Ovary (tissue), 9 donors: ENCODE measurements around the gene PRDM15. TPM values are rescaled to one million over a fixed set of nuclear protein-coding genes. Genes with fewer than 3 reads are reported as not detected.
A peak's percentile ranks its signal among the peaks of the same experiment; 100 is the strongest.

Experiments
- DNase-seq, 5 donors: peaks; one replicate each; pipeline ENCODE4 v3.0.0-alpha.2; 2019 to 2020
- H3K27ac ChIP-seq, 2 donors: fragments of 200-600 bp; one replicate each; pipeline versions ENCODE4 v1.5.1 to v1.8.0; 2019 to 2022
- H3K27me3 ChIP-seq: fragments of 200-600 bp; one replicate; pipeline ENCODE4 v1.8.0; 2022
- H3K36me3 ChIP-seq: fragments of 200-600 bp; sonication (generic); one replicate; pipeline ENCODE4 v1.5.1; 2019
- H3K4me1 ChIP-seq: one replicate; pipeline ENCODE4 v1.8.1; 2013; ENCODE audit warnings: mild to moderate bottlenecking, moderate library complexity; ENCODE audit not compliant: insufficient read depth
- H3K4me3 ChIP-seq: fragments of 200-600 bp; sonication (generic); one replicate; pipeline ENCODE4 v1.5.1; 2017
- H3K9me3 ChIP-seq, 2 donors: fragments of 200-600 bp in 1 of 2; sonication (generic) in 1 of 2; one replicate each; pipeline versions ENCODE4 v1.5.1 to v1.8.1; 2013 to 2019; ENCODE audit warnings: mild to moderate bottlenecking in 1 of 2, moderate library complexity in 1 of 2
- CTCF ChIP-seq, 3 donors: fragments of 450-650 bp in 2 of 3; fragments of 200-600 bp in 1 of 3; IDR thresholded peaks; one replicate each; pipeline versions ENCODE4 v1.5.1 to v1.8.0; 2016 to 2022; ENCODE audit warnings: antibody characterized with exemption in 3 of 3, mild to moderate bottlenecking in 1 of 3
- EP300 ChIP-seq: sonication (generic); formaldehyde crosslinking; IDR thresholded peaks from one replicate; pipeline ENCODE4 v1.6.1; 2017; ENCODE audit warnings: antibody characterized with exemption
- POLR2A ChIP-seq: fragments of 450-650 bp; IDR thresholded peaks from one replicate; pipeline ENCODE4 v1.6.1; 2017; ENCODE audit warnings: antibody characterized with exemption, mild to moderate bottlenecking, moderate library complexity
- WGBS, 3 donors: extraction: QIAGEN DNeasy Blood & Tissue Kit in 1 of 3; methylation state at CpG; one replicate each; pipeline versions ENCODE4 v1.1.5 to v1.1.7; 2013 to 2017; 5-methylcytosine and 5-hydroxymethylcytosine counted together
- intact Hi-C, 4 donors: fragments of 100-400 bp; cut with DNase I; formaldehyde crosslinking; loops; one replicate each; pipeline versions ENCODE4 v1.11.0 to v1.15.1; 2022 to 2023
- polyA plus RNA-seq, 2 donors: library from polyadenylated mRNA; stranded (reverse); fragments of 200-250 nt in 1 of 2; fragments of 350-450 nt in 1 of 2; fragmentation: Illumina TruSeq in 1 of 2; extraction: RNeasy Lipid Tissue Mini Kit (QIAGEN cat#74804) in 1 of 2; gene quantifications; one replicate each; pipeline ENCODE4 v1.2.3, GENCODE V29; 2013 to 2014
- total RNA-seq, 7 donors: library from RNA; depleted of rRNA in 2 of 7; stranded (reverse); fragments of >200 nt in 2 of 7; fragmentation: NEBNext Ultra II Directional in 3 of 7; extraction: Animal tissue kit (Norgen Biotek cat#: 25700) in 3 of 7; gene quantifications; one replicate each; pipeline versions ENCODE4 v1.1.0 to v1.2.4, GENCODE V29; 2016 to 2023
- donor health status: DM: no; HTN: no; CAD: no; lungs with moderate emphysema.
- donor health status: DM: no; HTN: no; CAD: no.
- donor health status: Bipolar disorder and iron deficiency.
- donor health status: DM: yes; HTN: yes; CAD: no.
- donor health status: DM: no; HTN: no; CAD: no.
- donor health status: DM: yes; HTN: yes; CAD: no.

The PRDM15 gene
- total and polyA plus RNA-seq, 9 donors, result 2.0 to 10.9 (median 5.9) TPM

- no peak overlapping the region for H3K4me3 ChIP-seq
- no peaks in the 10 kb centered on the region for H3K9me3 ChIP-seq
- H3K4me1 ChIP-seq, result peaks cover 21% of the 10 kb centered on the region
- peak in 1 of 5 donors; percentile 44 for DNase-seq
- no peaks in the 10 kb centered on the region for H3K27me3 ChIP-seq
- H3K27ac ChIP-seq, result peak overlapping the region in 1 of 2 donors; percentile 64
- WGBS, 3 donors, result 14 to 17% (median 16%) methylated on average over 8 of the region's 8 CpGs
- TF ChIP-seq EP300 (no peak), CTCF (IDR thresholded peaks at IDR 0.05) (no peak), POLR2A (no peak)
- H3K36me3 ChIP-seq, result no peaks in the 10 kb centered on the region
- intact Hi-C loops, result no loop called here
Measured at GRCh38 chr21:41923186-41923585, 44.0 kb upstream of the PRDM15 start.

- intact Hi-C loops, result no loop called here
- H3K9me3 ChIP-seq, result no peaks in the 10 kb centered on the region
- H3K36me3 ChIP-seq, result no peaks in the 10 kb centered on the region
- peaks cover 16% of the 10 kb centered on the region for H3K4me1 ChIP-seq
- TF ChIP-seq EP300, result no peak
- TF ChIP-seq CTCF (IDR thresholded peaks at IDR 0.05), result no peak
- no peak for TF ChIP-seq POLR2A
- 79 to 81% (median 79%) methylated on average over 7 of the region's 7 CpGs for WGBS, 3 donors
- no peak overlapping the region for H3K4me3 ChIP-seq
- H3K27me3 ChIP-seq, result no peaks in the 10 kb centered on the region
- DNase-seq, result peak in 1 of 5 donors; percentile 10
- H3K27ac ChIP-seq, result no peak overlapping the region
Measured at GRCh38 chr21:41921021-41921420, 41.9 kb upstream of the PRDM15 start.

- TF ChIP-seq EP300 (no peak), POLR2A (no peak), CTCF (IDR thresholded peaks at IDR 0.05) (no peak)
- H3K36me3 ChIP-seq, result no peaks in the 10 kb centered on the region
- H3K27me3 ChIP-seq, result no peaks in the 10 kb centered on the region
- no peak overlapping the region for H3K4me3 ChIP-seq
- peaks cover 12% of the 10 kb centered on the region for H3K4me1 ChIP-seq
- DNase-seq, result peak in 1 of 5 donors; percentile 7
- no peaks in the 10 kb centered on the region for H3K9me3 ChIP-seq
- no peak overlapping the region for H3K27ac ChIP-seq
- intact Hi-C loops, result no loop called here
- WGBS, 3 donors, result 84 to 91% (median 90%) methylated on average over 5 of the region's 5 CpGs
Measured at GRCh38 chr21:41920476-41920875, 41.3 kb upstream of the PRDM15 start.

- H3K27me3 ChIP-seq, result no peaks in the 10 kb centered on the region
- DNase-seq, result peak in 2 of 5 donors; percentile 4 to 23
- H3K4me3 ChIP-seq, result no peak overlapping the region
- intact Hi-C loops, result no loop called here
- no peaks in the 10 kb centered on the region for H3K36me3 ChIP-seq
- 90 to 91% (median 91%) methylated on average over 15 of the region's 15 CpGs for whole genome bisulfite sequencing, 3 donors
- peaks cover 10% of the 10 kb centered on the region for H3K4me1 ChIP-seq
- TF ChIP-seq CTCF (IDR thresholded peaks at IDR 0.05) (no peak), EP300 (no peak), POLR2A (no peak)
- no peak overlapping the region for H3K27ac ChIP-seq
- no peaks in the 10 kb centered on the region for H3K9me3 ChIP-seq
Measured at GRCh38 chr21:41919666-41920398, 40.7 kb upstream of the PRDM15 start.
